ENCODE results near the gene ZNF487.
"Not testable (repeated sequence)": the region's sequence is repeated elsewhere in the genome, so short reads cannot be mapped to it uniquely, and the experiment has no call there.

Gene ZNF487

DNA sequence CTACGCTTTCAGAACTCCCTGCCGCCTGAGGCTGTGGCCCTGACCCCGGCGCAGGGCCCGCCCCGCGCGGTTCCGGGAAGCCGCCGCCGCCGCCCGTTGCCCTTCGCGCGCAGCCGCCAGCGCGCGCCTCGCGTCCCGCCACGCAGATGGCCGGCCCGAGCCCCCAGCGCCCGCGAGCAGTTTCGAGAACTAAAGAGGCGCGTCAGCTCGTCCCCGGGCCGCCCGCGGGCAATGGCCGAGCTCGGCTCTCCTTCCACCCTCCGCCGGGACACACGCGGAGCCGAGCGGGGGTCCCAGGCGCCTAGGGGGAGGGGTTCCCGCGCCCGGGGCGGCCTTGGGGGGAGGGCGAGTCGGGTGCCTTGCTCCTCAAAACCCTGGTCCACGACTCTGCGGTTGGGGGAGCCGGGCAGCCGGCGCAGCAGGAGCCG lies 29.7 kb upstream of the ZNF487 start:
- DNase-seq = peak; percentile 24 to 40 (median 38)

GRCh38 chr10:43407576-43408330 lies 29.2 kb upstream of the ZNF487 start:
- DNase-seq = peak; percentile 69 to 78 (median 70)

GRCh38 chr10:43408331-43408709 lies 28.6 kb upstream of the ZNF487 start:
- peak in 2 of 4 experiments; percentile 32 to 44 for DNase-seq

- peak; percentile 84 to 90 (median 88) for DNase-seq
Measured at GRCh38 chr10:43408710-43409384, 28.1 kb upstream of the ZNF487 start, which contains the start of gene HNRNPF. Gene HNRNPF, minus strand, starts transcription at chr10:43409186. Its CDS starts 21,302 bp downstream, at chr10:43387884.

- peak; percentile 18 to 39 (median 23) for DNase-seq
Measured at GRCh38 chr10:43409385-43410109, 27.4 kb upstream of the ZNF487 start.

DNA sequence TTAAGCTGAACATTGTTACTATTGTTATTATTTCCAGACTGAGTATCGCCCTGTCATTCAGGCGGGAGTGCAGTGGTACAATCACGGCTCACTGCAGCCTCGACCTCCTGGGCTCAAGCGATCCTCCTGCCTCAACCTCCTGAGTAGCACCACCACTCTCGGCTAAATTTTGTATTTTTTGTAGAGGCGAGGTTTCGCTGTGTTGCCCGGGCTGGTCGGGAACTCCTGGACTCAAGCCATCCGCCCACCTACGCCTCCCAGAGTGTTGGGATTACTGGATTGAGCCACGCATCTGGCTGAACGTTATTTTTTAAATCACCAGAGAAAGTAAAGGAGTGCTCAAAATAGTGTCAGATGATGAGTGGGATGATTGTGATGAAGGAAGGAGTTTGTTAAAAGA lies 26.6 kb upstream of the ZNF487 start:
- no peak for DNase-seq

DNA sequence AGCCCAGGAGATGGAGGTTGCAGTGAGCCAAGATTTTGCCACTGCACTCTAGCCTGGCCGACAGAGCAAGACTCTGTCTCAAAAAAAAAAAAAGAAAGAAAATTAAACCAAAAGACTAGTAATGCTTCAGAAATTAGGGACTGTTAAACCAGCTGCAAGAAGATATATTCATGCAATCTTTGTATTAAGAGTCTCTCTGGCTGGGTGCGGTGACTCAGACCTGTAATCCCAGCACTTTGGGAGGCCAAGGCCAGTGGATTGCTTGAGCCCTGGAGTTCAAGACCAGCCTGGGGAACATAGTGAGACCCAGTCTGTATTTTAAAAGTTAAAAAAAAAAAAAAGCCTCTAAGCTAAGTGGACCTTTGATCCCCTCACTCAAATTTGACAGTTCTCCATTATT lies 25.4 kb upstream of the ZNF487 start:
- no peak for DNase-seq

GRCh38 chr10:43415544-43415943 lies 21.4 kb upstream of the ZNF487 start:
- DNase-seq = no peak

- DNase-seq = no peak
Measured at GRCh38 chr10:43417950-43418768, 18.8 kb upstream of the ZNF487 start.

- no peak for DNase-seq
Measured at GRCh38 chr10:43419997-43420368, 16.9 kb upstream of the ZNF487 start.

GRCh38 chr10:43420369-43421200 lies 16.3 kb upstream of the ZNF487 start:
- DNase-seq = peak; percentile 45 to 55 (median 50)

- DNase-seq = no peak
Measured at GRCh38 chr10:43421201-43421507, 15.8 kb upstream of the ZNF487 start.

- DNase-seq = no peak
Measured at GRCh38 chr10:43421519-43421918, 15.4 kb upstream of the ZNF487 start.

DNA sequence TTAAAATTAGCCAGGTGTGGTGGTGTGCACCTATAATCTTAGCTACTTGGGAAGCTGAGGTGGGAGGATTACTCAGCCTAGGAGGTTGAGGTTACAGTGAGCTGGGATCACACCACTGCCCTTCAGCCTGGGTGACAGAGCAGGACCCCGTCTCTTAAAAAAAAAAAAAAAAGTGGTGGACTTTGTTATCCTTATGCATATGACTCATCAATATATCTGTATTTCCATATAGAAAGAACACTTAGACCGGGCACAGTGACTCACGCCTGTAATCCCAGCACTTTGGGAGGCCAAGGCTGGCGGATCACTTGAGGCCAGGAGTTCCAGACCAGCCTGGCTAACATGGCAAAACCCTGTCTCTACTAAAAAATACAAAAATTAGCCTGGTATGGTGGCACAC lies 15.0 kb upstream of the ZNF487 start:
- DNase-seq = not testable (repeated sequence)

DNA sequence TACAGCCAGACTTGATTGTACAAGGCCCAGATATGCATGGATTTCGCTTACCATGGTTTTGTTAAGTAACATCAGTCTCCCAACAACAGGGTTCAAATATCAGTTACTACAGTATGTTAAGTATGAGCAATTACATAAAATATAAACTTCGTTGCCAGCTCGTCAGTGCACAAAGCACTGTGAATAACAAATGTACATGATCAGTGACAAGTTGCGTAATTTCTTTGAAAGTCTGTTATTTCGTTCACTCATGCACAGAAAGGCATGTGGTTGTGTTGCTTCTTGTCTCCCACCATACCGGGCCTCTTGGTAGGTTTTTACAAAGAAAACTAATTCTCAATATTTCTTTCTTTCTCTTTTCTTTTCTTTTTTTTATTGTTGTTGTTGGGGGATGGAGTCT lies 12.5 kb upstream of the ZNF487 start:
- no peak for DNase-seq

- DNase-seq = not testable (repeated sequence)
Measured at GRCh38 chr10:43426476-43426875, 10.4 kb upstream of the ZNF487 start.

DNA sequence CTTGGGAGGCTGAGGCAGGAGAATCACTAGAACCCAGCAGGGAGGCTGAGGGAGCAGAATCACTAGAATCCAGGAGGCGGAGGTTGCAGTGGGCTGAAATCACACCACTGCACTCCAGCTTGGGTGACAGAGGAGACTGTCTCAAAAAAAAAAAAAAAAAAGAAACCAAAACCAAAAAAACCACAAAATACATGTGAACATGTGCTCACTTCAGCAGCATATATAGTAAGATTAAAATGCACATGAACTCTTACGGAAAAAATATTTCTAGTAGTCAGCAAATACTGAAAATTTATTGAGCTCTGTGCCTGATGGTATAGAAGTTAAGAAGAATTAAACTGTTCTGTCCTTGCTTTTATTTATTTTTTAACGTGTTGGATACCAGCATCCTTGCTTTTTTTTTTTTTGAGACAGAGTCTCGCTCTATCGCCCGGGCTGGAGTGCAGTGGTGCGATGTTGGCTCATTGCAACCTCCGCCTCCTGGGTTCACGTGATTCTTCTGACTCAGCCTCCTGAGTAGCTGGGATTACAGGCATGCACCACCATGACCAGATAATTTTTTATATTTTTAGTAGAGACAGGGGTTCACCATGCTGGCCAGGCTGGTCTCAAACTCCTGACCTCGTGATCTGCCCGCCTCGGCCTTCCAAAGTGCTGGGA lies 9.6 kb upstream of the ZNF487 start:
- no peak for DNase-seq

- no peak for DNase-seq
Measured at GRCh38 chr10:43430926-43431663, 5.8 kb upstream of the ZNF487 start.

DNA sequence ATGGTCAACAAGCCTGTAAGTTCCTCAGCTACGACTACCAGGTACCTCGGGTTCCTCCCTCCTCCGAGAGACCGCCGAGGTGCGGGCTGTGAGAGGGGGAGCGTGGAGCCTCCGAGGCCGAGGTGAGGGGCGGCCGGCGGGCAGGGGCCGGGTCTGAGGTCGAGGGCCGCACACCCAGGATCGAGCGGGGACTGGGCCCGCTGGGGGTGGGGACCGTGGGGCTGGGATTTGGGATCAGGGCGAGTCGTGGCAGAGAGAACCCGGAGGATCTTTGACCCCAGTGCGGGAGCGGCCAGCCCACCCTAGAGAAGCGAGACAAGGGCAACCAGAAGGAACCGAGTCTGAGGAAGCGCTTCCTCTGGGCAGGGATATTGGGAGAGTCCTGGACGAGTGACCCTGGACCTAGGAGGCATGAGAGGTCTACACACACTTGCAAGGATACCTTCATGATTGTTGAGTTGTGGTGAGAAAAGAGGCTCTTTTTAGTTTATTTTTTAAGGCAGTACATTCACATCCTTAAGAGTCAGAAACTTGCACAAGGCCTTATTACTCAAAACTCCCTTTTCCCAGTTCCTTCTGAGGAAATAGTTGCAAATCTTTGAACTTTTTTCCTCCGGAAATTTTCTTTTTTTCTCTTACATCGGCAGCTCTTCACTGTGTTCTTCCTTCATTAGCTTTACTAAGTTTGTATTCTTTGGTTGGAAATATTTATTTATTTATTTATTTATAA lies 395 bp downstream of the ZNF487 start:
- DNase-seq = no peak
